PC-3 (cell line): ENCODE data around the gene CDH16. TPM values are rescaled to one million over a fixed set of nuclear protein-coding genes. Genes with fewer than 3 reads are reported as not detected.

Experiments used
- ATAC-seq: fragments of 200-7000 bp; cut with Tn5 transposase; 2 replicates; pipeline ENCODE4 v1.9.1; 2020; ENCODE audit warnings: mild to moderate bottlenecking, moderate library complexity
- BruUV-seq: library from RNA; stranded (reverse); fragments of 400-500 nt; replicated peaks from 2 replicates; lab custom pipeline; 2021; lab: Mats Ljungman, UMichigan
- CTCF ChIA-PET: fragments of 300-600 bp; sonication (Branson Sonifier 250); formaldehyde crosslinking; loops from one replicate; lab custom pipeline; 2022; ENCODE audit warnings: antibody characterized with exemption; lab: Charles Lee
- POLR2A ChIA-PET: fragments of 300-600 bp; sonication (Branson Sonifier 250); formaldehyde crosslinking; loops from one replicate; lab custom pipeline; 2022; ENCODE audit warnings: antibody characterized with exemption; ENCODE audit not compliant: unreplicated experiment; lab: Charles Lee
- DNase-seq: peaks from one replicate; pipeline ENCODE4 v3.0.0-alpha.2; 2015
- H2AFZ ChIP-seq: fragments of 300-600 bp; sonication (generic); 2 replicates; pipeline ENCODE4 v1.6.0; 2016; ENCODE audit warnings: antibody characterized with exemption, low read length
- H3F3A ChIP-seq: fragments of 300-600 bp; sonication (generic); one replicate; pipeline ENCODE4 v1.6.0; 2017; ENCODE audit warnings: antibody characterized with exemption, low read length, control low read depth, mild to moderate bottlenecking; ENCODE audit not compliant: unreplicated experiment
- H3K27ac ChIP-seq: fragments of 300-600 bp; sonication (generic); 2 replicates; pipeline ENCODE4 v1.5.1; 2016; ENCODE audit warnings: mild to moderate bottlenecking, low read length
- H3K27me3 ChIP-seq: fragments of 300-600 bp; sonication (generic); 2 replicates; pipeline ENCODE4 v1.6.1; 2016; ENCODE audit warnings: low read length, mixed read lengths
- H3K36me3 ChIP-seq: fragments of 300-600 bp; sonication (generic); 2 replicates; pipeline ENCODE4 v1.6.1; 2016; ENCODE audit warnings: low read depth, mixed run types, low read length, mixed read lengths
- H3K4me1 ChIP-seq: fragments of 300-600 bp; sonication (generic); 2 replicates; pipeline ENCODE4 v1.5.1; 2016; ENCODE audit warnings: low read length; ENCODE audit not compliant: insufficient read depth
- H3K4me2 ChIP-seq: fragments of 300-600 bp; sonication (generic); 2 replicates; pipeline ENCODE4 v1.6.0; 2016; ENCODE audit warnings: low read length
- H3K4me3 ChIP-seq: fragments of 300-600 bp; sonication (generic); 2 replicates; pipeline ENCODE4 v1.5.1; 2016; ENCODE audit warnings: mild to moderate bottlenecking, low read length, mixed read lengths
- H3K79me2 ChIP-seq: fragments of 300-600 bp; sonication (generic); 2 replicates; pipeline ENCODE4 v1.6.1; 2017; ENCODE audit warnings: low read length, mixed read lengths
- H3K9ac ChIP-seq: fragments of 300-600 bp; sonication (generic); 2 replicates; pipeline ENCODE4 v1.6.0; 2016; ENCODE audit warnings: mild to moderate bottlenecking, low read length
- H3K9me2 ChIP-seq: fragments of 300-600 bp; sonication (generic); replicated peaks from 2 replicates; pipeline ENCODE4 v1.6.1; 2016; ENCODE audit warnings: mixed run types, low read length, mixed read lengths
- H3K9me3 ChIP-seq: fragments of 300-600 bp; sonication (generic); 2 replicates; pipeline ENCODE4 v1.6.1; 2016; ENCODE audit warnings: low read length, mixed read lengths
- H4K20me1 ChIP-seq: fragments of 300-600 bp; sonication (generic); 2 replicates; pipeline ENCODE4 v1.6.1; 2016; ENCODE audit warnings: low read length, mixed read lengths
- CTCF ChIP-seq: fragments of 300-600 bp; sonication (generic); conservative IDR thresholded peaks from 2 replicates; pipeline ENCODE4 v1.5.1; 2017; ENCODE audit warnings: antibody characterized with exemption, low read depth, mild to moderate bottlenecking, low read length
- EZH2 ChIP-seq: fragments of 300-600 bp; sonication (generic); IDR thresholded peaks from one replicate; pipeline ENCODE4 v1.6.1; 2017; ENCODE audit warnings: antibody characterized with exemption, mild to moderate bottlenecking, low read length; ENCODE audit not compliant: unreplicated experiment
- EZH2phosphoT487 ChIP-seq: fragments of 300-600 bp; sonication (generic); IDR thresholded peaks from 2 replicates; pipeline ENCODE4 v1.6.1; 2018; ENCODE audit warnings: mild to moderate bottlenecking, antibody characterized with exemption, low read length, borderline replicate concordance
- intact Hi-C: fragments of 100-400 bp; cut with micrococcal nuclease; formaldehyde crosslinking; loops from 2 replicates; pipeline ENCODE4 v1.9.0; 2023
- total RNA-seq: library from RNA; depleted of rRNA; stranded (reverse); fragments of >200 nt; gene quantifications from 2 replicates; pipeline ENCODE4 v1.2.3, GENCODE V29; 2014

CDH16 gene
- total RNA-seq, 1 experiment from 2014 or later: not detected

- TF ChIP-seq CTCF (no peak), EZH2phosphoT487 (no peak), EZH2 (no peak)
- H3K9ac ChIP-seq: no peak overlapping the region
- ChIA-PET POLR2A (no interaction called here), CTCF (no interaction called here)
- no peaks in the 10 kb centered on the region for H4K20me1 ChIP-seq
- H3K4me3 ChIP-seq: no peak overlapping the region
- H3K4me1 ChIP-seq: peaks cover 11% of the 10 kb centered on the region; the same call in 1 of the 2 replicates
- no peaks in the 10 kb centered on the region for H3K9me3 ChIP-seq
- no peak overlapping the region for H3K4me2 ChIP-seq
- ATAC-seq (peak; percentile 10; the same call in 1 of the 2 replicates), DNase-seq (peak; percentile 39)
- no peaks in the 10 kb centered on the region for H3K9me2 ChIP-seq
- no peak overlapping the region for H2AFZ ChIP-seq
- no peaks in the 10 kb centered on the region for H3K79me2 ChIP-seq
- no TSS peak for BruUV-seq
- no peak overlapping the region for H3K27ac ChIP-seq
- intact Hi-C loops: loop anchor here (1.0 kb wide), 1 partner anchor 34 kb away; no protein-coding TSS in a partner anchor
- H3K27me3 ChIP-seq: peaks cover 13% of the 10 kb centered on the region
- no peaks in the 10 kb centered on the region for H3F3A ChIP-seq
- no peaks in the 10 kb centered on the region; the same call in 1 of the 2 replicates for H3K36me3 ChIP-seq
These were observed 8.3 kb upstream of the CDH16 start for GRCh38 chr16:66926961-66927436.

DNA sequence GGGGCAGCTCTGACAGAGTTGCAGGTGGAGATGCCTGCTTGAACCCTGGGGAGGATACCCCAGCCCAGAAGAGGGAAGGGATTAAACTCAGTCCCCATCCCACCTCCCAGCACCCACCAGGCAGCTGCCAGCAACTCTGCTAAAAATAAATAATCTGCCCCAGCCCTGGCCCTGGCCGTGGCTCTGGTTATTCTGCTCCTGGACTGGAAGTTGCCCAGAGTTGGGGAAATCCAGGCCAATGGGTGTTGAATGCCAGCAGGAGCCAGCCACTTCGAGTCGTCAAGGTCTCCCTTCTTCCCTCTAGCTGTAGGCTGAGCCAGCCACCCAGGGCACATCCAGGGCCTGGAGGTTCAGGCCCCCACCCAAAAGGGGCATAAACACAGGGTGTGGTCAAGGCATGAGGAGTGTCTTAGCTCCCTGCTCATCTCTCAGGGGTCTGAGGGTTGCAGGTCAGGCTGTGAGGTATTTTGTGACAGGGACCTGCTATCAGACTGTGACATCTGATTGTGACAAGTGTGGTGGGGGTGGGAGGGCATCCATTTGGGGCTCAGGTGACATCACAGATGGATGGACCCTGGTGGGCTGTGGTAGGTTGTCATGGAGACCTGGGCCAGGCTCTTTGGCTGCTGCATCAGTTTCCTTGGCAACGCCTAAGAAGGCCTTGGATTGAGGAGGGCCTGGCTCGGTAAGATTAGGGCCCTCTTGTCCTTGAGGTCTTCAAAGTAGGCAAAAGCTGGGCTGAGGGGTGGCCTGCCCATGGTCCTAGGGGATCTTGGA, 7.7 kb upstream of the CDH16 start:
- Histone ChIP-seq H3K9me2 (no peaks in the 10 kb centered on the region), H3K4me1 (peaks cover 11% of the 10 kb centered on the region; the same call in 1 of the 2 replicates), H4K20me1 (no peaks in the 10 kb centered on the region), H3K4me3 (no peak overlapping the region), H3F3A (no peaks in the 10 kb centered on the region), H3K79me2 (no peaks in the 10 kb centered on the region), H3K27me3 (peaks cover 13% of the 10 kb centered on the region), H3K9me3 (no peaks in the 10 kb centered on the region), H3K4me2 (no peak overlapping the region), H3K27ac (no peak overlapping the region), H3K36me3 (no peaks in the 10 kb centered on the region; the same call in 1 of the 2 replicates), H2AFZ (no peak overlapping the region), H3K9ac (no peak overlapping the region)
- DNase-seq (no peak), ATAC-seq (no peak)
- no TSS peak for BruUV-seq
- no peak for TF ChIP-seq EZH2
- POLR2A ChIA-PET: no interaction called here
- intact Hi-C loops: no loop called here
- CTCF ChIA-PET: no interaction called here

DNA sequence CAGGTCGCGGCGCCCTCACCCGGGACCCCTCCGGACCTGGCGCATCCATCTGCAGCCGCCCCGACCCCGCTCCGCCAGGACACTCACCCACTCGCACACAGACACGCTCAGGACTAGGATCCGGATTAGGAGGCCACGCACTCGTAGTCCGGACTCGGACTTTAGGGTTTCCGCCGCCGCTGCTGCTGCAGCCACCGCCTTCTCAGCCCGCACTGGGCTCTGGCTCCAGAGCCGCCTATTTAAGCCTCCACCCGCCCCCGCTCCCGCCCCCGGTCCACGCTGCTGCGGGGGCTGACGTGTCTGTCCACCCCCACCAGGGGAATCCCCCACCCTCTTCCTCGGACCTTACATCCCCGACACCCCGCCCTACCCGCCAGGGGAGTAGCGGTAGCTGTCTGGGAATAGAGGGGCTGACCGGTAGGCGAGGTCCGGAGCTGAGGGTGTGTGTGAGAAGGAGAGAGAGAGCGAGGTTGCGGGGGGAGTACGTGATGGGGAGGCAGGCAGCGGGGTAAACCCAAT, 6.7 kb upstream of the CDH16 start, which contains the start of gene RRAD:
TSS of gene RRAD (minus strand) at position 214 of the 519 bp plus-strand sequence. CDS start 356 bp downstream, outside the sequence.
- ChIA-PET CTCF (no interaction called here), POLR2A (no interaction called here)
- Histone ChIP-seq H3K36me3 (no peaks in the 10 kb centered on the region; the same call in 1 of the 2 replicates), H3K9me2 (no peaks in the 10 kb centered on the region), H3K9me3 (no peaks in the 10 kb centered on the region), H3F3A (no peaks in the 10 kb centered on the region), H3K4me2 (peak within 1 kb of the TSS; percentile 80), H3K4me1 (peaks cover 7% of the 10 kb centered on the region; the same call in 1 of the 2 replicates), H4K20me1 (no peaks in the 10 kb centered on the region), H3K9ac (no peak within 1 kb of the TSS), H3K4me3 (peak within 1 kb of the TSS; percentile 61), H2AFZ (peak within 1 kb of the TSS; percentile 64; the same call in 1 of the 2 replicates), H3K27me3 (peaks cover 13% of the 10 kb centered on the region), H3K79me2 (no peaks in the 10 kb centered on the region), H3K27ac (no peak within 1 kb of the TSS)
- intact Hi-C loops: no loop called here
- TF ChIP-seq EZH2phosphoT487: no peak
- TF ChIP-seq EZH2: peak; percentile 69
- ATAC-seq: peak; percentile 21; the same call in 1 of the 2 replicates
- no peak for DNase-seq
- BruUV-seq: no TSS peak
